ENCODE data around the gene DAZAP1.

DNA sequence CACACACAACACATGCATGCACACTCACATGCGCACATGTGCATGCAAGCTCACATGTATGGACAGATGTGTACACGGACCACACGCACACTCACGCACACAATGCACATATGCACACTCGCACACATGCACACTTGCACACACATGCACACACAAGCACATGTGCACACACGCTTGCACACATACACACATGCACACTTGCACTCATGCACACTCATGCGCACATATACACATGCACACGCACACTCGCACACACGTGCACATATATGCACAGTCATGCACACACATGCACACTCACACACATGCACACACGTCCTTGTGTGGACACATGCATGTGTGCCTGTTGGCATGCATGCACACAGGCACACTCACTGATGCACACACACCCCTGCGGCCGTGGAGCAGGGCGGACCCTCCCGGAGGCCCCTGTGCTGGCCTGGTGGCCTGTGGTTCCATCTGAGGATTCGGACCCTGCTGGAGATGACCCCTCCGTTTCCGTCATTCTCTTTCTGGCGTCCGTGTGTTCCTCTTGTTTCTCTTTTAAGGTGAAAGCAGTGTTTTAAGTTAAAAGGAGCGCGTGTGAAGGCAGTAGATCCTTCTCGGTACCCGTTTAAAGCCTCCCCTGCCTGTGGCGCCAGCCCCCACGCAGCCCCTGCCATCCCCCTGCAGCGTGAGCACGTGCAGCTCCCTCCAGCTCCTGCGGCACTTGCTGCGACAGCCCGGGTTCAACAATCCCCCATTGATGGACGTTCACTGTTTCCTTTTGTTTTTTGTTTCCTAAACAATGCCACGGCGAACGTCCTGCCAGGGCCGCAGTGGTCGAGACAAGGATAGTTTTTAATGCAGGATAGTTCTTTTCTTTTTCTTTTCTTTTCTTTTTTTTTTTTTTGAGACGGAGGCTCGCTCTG is 18.1 kb upstream of the DAZAP1 start:
- no peak for TF ChIP-seq POLR2A (IDR thresholded peaks at IDR 0.05)
- TF ChIP-seq, protein P1, sequence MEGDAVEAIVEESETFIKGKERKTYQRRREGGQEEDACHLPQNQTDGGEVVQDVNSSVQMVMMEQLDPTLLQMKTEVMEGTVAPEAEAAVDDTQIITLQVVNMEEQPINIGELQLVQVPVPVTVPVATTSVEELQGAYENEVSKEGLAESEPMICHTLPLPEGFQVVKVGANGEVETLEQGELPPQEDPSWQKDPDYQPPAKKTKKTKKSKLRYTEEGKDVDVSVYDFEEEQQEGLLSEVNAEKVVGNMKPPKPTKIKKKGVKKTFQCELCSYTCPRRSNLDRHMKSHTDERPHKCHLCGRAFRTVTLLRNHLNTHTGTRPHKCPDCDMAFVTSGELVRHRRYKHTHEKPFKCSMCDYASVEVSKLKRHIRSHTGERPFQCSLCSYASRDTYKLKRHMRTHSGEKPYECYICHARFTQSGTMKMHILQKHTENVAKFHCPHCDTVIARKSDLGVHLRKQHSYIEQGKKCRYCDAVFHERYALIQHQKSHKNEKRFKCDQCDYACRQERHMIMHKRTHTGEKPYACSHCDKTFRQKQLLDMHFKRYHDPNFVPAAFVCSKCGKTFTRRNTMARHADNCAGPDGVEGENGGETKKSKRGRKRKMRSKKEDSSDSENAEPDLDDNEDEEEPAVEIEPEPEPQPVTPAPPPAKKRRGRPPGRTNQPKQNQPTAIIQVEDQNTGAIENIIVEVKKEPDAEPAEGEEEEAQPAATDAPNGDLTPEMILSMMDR (IDR thresholded peaks at IDR 0.05): no peak
